ENCODE data around the gene SPINT2. TPM values are rescaled to one million over a fixed set of nuclear protein-coding genes. Genes with fewer than 3 reads are reported as not detected.

Gene SPINT2
- total and polyA plus RNA-seq, 2 of the 13 experiments (the other 11 are each of a cell fraction or from before 2014, with no cell fraction given): 0.31 to 0.77 TPM

DNA sequence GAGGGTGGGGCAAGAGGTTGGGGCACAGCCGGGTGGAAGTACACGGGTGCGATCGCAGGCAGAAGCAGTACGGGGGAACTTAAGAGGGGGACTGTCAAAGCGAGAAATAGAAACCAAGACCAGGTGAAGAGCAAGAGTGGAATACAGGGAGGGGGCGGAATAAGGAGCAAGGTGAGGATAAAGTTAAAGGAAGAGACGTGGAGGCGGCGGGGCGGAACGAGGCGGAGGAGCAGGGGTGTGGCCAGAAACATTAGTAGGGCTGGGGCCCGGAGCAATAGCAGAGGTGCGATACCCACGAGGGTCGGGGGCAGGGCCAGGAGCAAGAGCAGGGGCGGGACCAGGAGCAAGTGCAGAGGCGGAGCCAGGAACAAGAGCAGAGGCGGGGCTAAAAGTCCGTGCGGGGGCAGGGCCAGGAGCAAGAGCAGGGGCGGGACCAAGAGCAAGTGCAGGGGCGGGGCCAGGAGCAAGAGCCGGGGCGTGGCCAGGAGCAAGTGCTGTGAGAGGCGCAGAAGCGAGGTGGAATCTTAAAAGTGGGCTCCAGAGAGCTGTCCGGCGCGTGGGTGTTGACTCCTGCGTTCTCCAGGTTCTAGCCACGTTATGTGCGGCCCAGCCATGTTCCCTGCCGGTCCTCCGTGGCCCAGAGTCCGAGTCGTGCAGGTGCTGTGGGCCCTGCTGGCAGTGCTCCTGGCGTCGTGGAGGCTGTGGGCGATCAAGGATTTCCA lies 72.4 kb downstream of the SPINT2 start (continued):
- TF ChIP-seq, protein P1, sequence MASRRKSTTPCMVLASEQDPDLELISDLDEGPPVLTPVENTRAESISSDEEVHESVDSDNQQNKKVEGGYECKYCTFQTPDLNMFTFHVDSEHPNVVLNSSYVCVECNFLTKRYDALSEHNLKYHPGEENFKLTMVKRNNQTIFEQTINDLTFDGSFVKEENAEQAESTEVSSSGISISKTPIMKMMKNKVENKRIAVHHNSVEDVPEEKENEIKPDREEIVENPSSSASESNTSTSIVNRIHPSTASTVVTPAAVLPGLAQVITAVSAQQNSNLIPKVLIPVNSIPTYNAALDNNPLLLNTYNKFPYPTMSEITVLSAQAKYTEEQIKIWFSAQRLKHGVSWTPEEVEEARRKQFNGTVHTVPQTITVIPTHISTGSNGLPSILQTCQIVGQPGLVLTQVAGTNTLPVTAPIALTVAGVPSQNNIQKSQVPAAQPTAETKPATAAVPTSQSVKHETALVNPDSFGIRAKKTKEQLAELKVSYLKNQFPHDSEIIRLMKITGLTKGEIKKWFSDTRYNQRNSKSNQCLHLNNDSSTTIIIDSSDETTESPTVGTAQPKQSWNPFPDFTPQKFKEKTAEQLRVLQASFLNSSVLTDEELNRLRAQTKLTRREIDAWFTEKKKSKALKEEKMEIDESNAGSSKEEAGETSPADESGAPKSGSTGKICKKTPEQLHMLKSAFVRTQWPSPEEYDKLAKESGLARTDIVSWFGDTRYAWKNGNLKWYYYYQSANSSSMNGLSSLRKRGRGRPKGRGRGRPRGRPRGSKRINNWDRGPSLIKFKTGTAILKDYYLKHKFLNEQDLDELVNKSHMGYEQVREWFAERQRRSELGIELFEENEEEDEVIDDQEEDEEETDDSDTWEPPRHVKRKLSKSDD (CRISPR knock-in tag; IDR thresholded peaks at IDR 0.05; ENCODE audit: low read depth): no peak
- TF ChIP-seq KLF11 (CRISPR knock-in tag; IDR thresholded peaks at IDR 0.05) (no peak), MAZ (IDR thresholded peaks at IDR 0.05; ENCODE audit: borderline replicate concordance, low read depth, low read length) (no peak), MAZ (CRISPR knock-in tag; IDR thresholded peaks at IDR 0.05; ENCODE audit: low read depth) (no peak; the same call in 1 of the 2 replicates), ZKSCAN5 (CRISPR knock-in tag; IDR thresholded peaks at IDR 0.05) (no peak), KLF13 (CRISPR knock-in tag; IDR thresholded peaks at IDR 0.05) (0 out of 2 replicates have a peak, but pooled peaks have one; percentile 36), PHF8 (CRISPR knock-in tag; IDR thresholded peaks at IDR 0.05) (0 out of 2 replicates have a peak, but pooled peaks have one; percentile 49), ZNF292 (CRISPR knock-in tag; IDR thresholded peaks at IDR 0.05; ENCODE audit: borderline replicate concordance, low read depth) (peak; percentile 21; the same call in 1 of the 2 replicates), ZNF768 (CRISPR knock-in tag; IDR thresholded peaks at IDR 0.05) (peak; percentile 44; the same call in 1 of the 2 replicates), NCOA1 (CRISPR knock-in tag; IDR thresholded peaks at IDR 0.05) (no peak), ZC3H13 (CRISPR knock-in tag; IDR thresholded peaks at IDR 0.05) (no peak), ZNF510 (CRISPR knock-in tag; IDR thresholded peaks at IDR 0.05; ENCODE audit: low read depth) (no peak), NR1H2 (CRISPR knock-in tag; IDR thresholded peaks at IDR 0.05; ENCODE audit: borderline replicate concordance, low read depth) (no peak), ZNF720 (CRISPR knock-in tag; IDR thresholded peaks at IDR 0.05) (no peak), MBNL3 (CRISPR knock-in tag; conservative IDR thresholded peaks at IDR 0.05) (no peak), ZNF30 (CRISPR knock-in tag; IDR thresholded peaks at IDR 0.05) (no peak)
- TF ChIP-seq, protein P2, sequence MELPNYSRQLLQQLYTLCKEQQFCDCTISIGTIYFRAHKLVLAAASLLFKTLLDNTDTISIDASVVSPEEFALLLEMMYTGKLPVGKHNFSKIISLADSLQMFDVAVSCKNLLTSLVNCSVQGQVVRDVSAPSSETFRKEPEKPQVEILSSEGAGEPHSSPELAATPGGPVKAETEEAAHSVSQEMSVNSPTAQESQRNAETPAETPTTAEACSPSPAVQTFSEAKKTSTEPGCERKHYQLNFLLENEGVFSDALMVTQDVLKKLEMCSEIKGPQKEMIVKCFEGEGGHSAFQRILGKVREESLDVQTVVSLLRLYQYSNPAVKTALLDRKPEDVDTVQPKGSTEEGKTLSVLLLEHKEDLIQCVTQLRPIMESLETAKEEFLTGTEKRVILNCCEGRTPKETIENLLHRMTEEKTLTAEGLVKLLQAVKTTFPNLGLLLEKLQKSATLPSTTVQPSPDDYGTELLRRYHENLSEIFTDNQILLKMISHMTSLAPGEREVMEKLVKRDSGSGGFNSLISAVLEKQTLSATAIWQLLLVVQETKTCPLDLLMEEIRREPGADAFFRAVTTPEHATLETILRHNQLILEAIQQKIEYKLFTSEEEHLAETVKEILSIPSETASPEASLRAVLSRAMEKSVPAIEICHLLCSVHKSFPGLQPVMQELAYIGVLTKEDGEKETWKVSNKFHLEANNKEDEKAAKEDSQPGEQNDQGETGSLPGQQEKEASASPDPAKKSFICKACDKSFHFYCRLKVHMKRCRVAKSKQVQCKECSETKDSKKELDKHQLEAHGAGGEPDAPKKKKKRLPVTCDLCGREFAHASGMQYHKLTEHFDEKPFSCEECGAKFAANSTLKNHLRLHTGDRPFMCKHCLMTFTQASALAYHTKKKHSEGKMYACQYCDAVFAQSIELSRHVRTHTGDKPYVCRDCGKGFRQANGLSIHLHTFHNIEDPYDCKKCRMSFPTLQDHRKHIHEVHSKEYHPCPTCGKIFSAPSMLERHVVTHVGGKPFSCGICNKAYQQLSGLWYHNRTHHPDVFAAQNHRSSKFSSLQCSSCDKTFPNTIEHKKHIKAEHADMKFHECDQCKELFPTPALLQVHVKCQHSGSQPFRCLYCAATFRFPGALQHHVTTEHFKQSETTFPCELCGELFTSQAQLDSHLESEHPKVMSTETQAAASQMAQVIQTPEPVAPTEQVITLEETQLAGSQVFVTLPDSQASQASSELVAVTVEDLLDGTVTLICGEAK (IDR thresholded peaks at IDR 0.05): no peak
- TF ChIP-seq, protein P2 (CRISPR knock-in tag; IDR thresholded peaks at IDR 0.05): no peak
